Tibial nerve (tissue), 3 donors: Measurements from ENCODE around the gene POLR1E.
"Not testable (repeated sequence)": the region's sequence is repeated elsewhere in the genome, so short reads cannot be mapped to it uniquely, and the experiment has no call there.

Experiments used
- EP300 ChIP-seq, 2 donors: sonication (generic); formaldehyde crosslinking; IDR thresholded peaks; one replicate each; pipeline ENCODE4 v1.6.1; 2017; ENCODE audit warnings: antibody characterized with exemption in 2 of 2, mild to moderate bottlenecking in 1 of 2
- POLR2A ChIP-seq, 2 donors: fragments of 450-650 bp; IDR thresholded peaks; one replicate each; pipeline ENCODE4 v1.6.1; 2017; ENCODE audit warnings: antibody characterized with exemption in 2 of 2, mild to moderate bottlenecking in 2 of 2, moderate library complexity in 2 of 2

GRCh38 chr9:37514415-37514814, 28.7 kb downstream of the POLR1E start:
- TF ChIP-seq POLR2A, EP300 (IDR thresholded peaks at IDR 0.05): not testable (repeated sequence)
